Measurements from ENCODE around the gene DUSP9. TPM values are rescaled to one million over a fixed set of nuclear protein-coding genes. Genes with fewer than 3 reads are reported as not detected.
"Not testable (repeated sequence)": the region's sequence is repeated elsewhere in the genome, so short reads cannot be mapped to it uniquely, and the experiment has no call there.

Gene DUSP9
- total RNA-seq, 4 donors from 2014 or later: not detected

DNA sequence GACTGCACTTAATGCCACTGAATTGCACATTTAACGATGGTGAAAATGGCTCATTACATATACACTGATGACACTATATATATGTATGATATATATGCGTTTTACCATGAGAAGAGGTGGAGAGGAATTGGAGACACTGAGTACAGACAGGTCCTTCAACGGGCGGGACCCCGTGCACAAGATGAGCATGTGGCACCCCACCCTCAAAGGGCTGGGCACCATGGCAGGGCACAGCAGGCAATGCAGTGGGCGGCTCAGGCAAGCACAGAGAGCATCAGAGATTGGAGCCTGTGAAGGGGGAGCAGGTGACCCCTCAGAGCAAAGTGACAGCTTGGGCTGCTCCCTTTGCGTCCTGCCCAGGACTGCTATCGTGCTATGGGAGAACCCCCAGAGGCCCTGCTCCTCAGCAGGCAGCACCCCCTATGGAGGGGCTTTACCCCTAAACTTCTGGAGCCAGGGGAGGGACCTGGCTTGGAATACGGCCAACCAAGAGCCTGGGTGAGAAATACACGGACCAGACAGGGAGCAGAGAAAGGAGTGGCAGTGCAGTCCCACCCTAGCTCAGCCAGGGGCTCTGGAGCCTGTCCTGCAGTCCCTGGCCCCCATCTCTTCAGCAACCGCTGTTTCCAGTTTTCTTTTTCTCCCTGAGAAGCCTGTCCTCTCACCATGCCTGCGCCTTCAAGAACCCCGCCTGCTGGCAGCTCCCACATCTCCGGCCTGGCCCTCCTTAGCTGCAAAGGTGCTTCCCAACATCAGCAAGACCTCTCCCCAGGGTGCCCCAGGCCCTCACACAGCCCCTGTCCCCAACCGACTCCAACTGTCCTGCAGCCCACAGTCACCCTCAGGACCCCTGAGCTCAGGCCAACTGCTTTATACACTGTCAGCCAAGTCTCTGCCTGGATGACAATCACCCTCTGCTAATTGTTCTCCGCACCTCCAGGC, 51.2 kb downstream of the DUSP9 start:
- H3K27ac ChIP-seq: no peak overlapping the region
- H3K36me3 ChIP-seq: peaks cover 0 to 12% of the 10 kb centered on the region in 2 donors
- no peaks in the 10 kb centered on the region for H3K9me3 ChIP-seq
- no peak for DNase-seq
- WGBS, 2 donors: 89 to 97% methylated on average over 7 to 8 of the region's 16 CpGs
- H3K27me3 ChIP-seq: no peaks in the 10 kb centered on the region
- intact Hi-C loops (cut with DNase I): no loop called here
- H3K4me3 ChIP-seq (replicated peaks in 1 of 3): no peak overlapping the region
- TF ChIP-seq CTCF (IDR thresholded peaks at IDR 0.05): no peak
- TF ChIP-seq POLR2A (IDR thresholded peaks at IDR 0.05): no peak
- H3K4me1 ChIP-seq: no peaks in the 10 kb centered on the region

DNA sequence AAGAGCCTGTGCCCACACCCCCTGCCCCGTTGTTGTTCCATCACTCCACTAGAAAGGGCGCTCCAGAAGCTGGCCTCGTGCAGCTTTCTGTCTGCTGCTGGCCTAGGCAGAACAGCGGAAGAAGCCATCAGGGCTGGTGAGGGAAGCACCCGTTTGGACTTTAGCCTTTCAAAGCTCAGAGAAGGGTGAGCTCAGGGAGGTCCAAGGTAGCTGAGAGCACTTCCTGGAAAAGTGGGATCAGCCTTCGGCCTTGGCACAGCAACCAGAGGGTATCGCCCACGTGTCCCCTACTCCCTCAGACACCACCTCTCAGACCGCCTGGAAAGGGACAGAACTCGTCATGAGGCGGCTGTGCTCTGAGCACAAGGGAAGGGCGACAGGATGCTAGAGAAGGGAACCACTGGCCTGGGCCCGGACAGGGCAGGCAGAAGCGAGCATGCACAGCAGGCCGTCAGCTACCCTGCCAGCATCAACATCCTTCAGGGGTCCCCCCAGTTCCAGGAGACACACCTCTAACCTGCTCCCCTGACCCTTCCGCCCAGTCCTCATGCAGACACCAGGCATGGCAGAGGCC, 52.3 kb downstream of the DUSP9 start:
- H3K36me3 ChIP-seq: peaks cover 0 to 12% of the 10 kb centered on the region in 2 donors
- DNase-seq; H3K4me3 ChIP-seq (replicated peaks in 1 of 3); intact Hi-C loops (cut with DNase I); H3K4me1 ChIP-seq; H3K27ac ChIP-seq; H3K9me3 ChIP-seq; H3K27me3 ChIP-seq: not testable (repeated sequence)
- WGBS, 2 donors: 92 to 93% methylated on average over 3 to 12 of the region's 16 CpGs

DNA sequence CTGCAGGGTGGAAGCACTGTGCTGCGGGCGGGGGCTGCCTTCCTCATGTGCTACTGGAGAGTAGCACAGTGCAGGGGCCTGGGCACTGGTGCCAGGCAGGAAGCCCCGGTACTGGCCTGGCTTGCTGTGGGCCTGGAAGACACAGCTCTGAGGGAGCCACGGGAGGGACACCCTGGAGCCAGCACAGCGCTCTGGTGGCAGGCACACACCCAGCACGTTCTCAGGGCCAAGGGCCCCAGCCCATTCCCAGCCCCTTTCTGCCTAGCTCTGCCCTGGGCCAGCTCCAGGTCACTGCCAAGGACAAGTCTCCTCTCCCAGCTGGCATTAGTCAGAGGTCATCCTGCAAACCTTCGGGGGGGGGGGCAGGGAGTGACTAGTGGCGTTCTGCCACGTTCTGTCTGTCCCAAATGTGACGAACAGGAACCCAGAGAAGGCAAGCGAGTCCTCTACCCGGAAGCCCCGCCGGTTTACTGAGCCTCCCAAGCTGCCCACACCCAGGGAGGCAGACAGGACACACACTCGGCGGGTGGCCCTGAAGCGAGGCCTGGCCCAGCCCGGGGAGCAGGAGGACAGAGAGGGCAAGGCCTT, 52.9 kb downstream of the DUSP9 start:
- H3K4me3 ChIP-seq (replicated peaks in 1 of 3); DNase-seq; H3K27ac ChIP-seq; intact Hi-C loops (cut with DNase I); H3K9me3 ChIP-seq; H3K27me3 ChIP-seq: not testable (repeated sequence)
- peaks cover 0 to 12% of the 10 kb centered on the region in 2 donors for H3K36me3 ChIP-seq
- no CpG with 5 or more reads among the region's 18 CpGs for WGBS, 2 donors
- H3K4me1 ChIP-seq: peaks cover 3 to 13% of the 10 kb centered on the region in 2 donors

DNA sequence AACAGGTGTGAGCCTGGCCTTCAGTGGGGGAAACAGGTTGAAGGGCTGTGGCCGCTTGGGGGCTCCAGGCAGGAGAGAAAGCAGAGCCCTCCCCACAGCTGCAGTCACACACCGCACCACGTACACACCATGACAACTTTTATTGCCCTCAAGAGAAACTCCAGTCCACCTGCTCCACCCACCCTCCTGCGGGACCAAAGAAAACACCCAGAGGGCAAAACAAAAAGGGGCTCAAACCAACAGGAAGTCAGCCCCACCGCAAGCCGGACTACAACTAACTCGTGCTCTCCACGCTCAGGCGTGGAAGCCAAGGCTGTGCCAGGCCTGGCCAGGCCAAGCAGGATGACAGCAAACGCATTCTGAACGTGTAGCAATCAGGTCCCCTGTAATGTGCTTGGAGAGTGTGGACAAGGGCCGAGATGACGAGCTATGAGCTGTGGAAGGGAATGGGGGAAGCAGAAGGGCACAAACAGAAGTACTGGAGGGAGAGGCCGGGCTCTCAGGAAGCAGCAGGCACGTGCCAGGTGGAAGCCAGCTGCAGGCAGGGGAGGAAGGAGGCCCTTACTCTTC, 53.5 kb downstream of the DUSP9 start:
- DNase-seq: no peak
- H3K9me3 ChIP-seq: no peaks in the 10 kb centered on the region
- peaks cover 0 to 12% of the 10 kb centered on the region in 2 donors for H3K36me3 ChIP-seq
- TF ChIP-seq CTCF (IDR thresholded peaks at IDR 0.05) (no peak), POLR2A (IDR thresholded peaks at IDR 0.05) (no peak)
- H3K4me1 ChIP-seq: peaks cover 3 to 16% of the 10 kb centered on the region in 2 donors
- intact Hi-C loops (cut with DNase I): no loop called here
- H3K27ac ChIP-seq: no peak overlapping the region
- 81 to 92% methylated on average over 9 to 12 of the region's 15 CpGs for WGBS, 2 donors
- H3K4me3 ChIP-seq (replicated peaks in 1 of 3): no peak overlapping the region
- no peaks in the 10 kb centered on the region for H3K27me3 ChIP-seq

Small RNA genes lying within 50 kb of the gene (small RNA-seq; reads per million reads assigned to genes)
- gene RN7SL687P: not detected

Other genes with a start within 250 kb of the DUSP9 start
- gene PNMA6E, start 245.9 kb upstream of the DUSP9 start, total RNA-seq: not detected
- 1 to 10 TPM; 1.1 to 1.8 (median 1.4) TPM for gene ZFP92, start 235.7 kb upstream of the DUSP9 start, total RNA-seq
- 1 to 10 TPM in 2 of 4 donors, under 1 TPM in 1, not detected in 1; 0.40 to 8.9 (median 3.2) TPM for gene TREX2, start 201.1 kb upstream of the DUSP9 start, total RNA-seq
- 10 to 100 TPM; 20.7 to 46.8 (median 27.7) TPM for gene HAUS7, start 176.6 kb upstream of the DUSP9 start, total RNA-seq
- 10 to 100 TPM; 51.0 to 84.0 (median 68.6) TPM for gene BGN, start 152.2 kb upstream of the DUSP9 start, total RNA-seq
- gene ATP2B3, start 129.6 kb upstream of the DUSP9 start, total RNA-seq: not detected
- 10 to 100 TPM; 22.0 to 43.3 (median 33.0) TPM for gene CCNQ, start 48.1 kb upstream of the DUSP9 start, total RNA-seq
- gene PNCK, start 26.6 kb downstream of the DUSP9 start, total RNA-seq: under 1 TPM in 1 of 4 donors, not detected in 3; 0.83 TPM
- 1 to 10 TPM; 4.0 to 8.0 (median 6.1) TPM for gene SLC6A8, start 40.7 kb downstream of the DUSP9 start, total RNA-seq
- gene BCAP31, start 77.2 kb downstream of the DUSP9 start, total RNA-seq: 100 to 1,000 TPM; 170 to 228 (median 185) TPM
- gene ABCD1, start 77.7 kb downstream of the DUSP9 start, total RNA-seq: 10 to 100 TPM in 1 of 4 donors, 1 to 10 TPM in 3; 7.0 to 11.8 (median 8.9) TPM
- gene PLXNB3, start 117.0 kb downstream of the DUSP9 start, total RNA-seq: 1 to 10 TPM in 3 of 4 donors, under 1 TPM in 1; 0.67 to 2.0 (median 1.1) TPM
- under 1 TPM in 1 of 4 donors, not detected in 3; 0.22 TPM for gene SRPK3, start 133.8 kb downstream of the DUSP9 start, total RNA-seq
- gene IDH3G, start 147.2 kb downstream of the DUSP9 start, total RNA-seq: 100 to 1,000 TPM in 3 of 4 donors, 10 to 100 TPM in 1; 77.7 to 148 (median 115) TPM
- 100 to 1,000 TPM; 177 to 359 (median 279) TPM for gene SSR4, start 147.5 kb downstream of the DUSP9 start, total RNA-seq
- gene PDZD4, start 183.3 kb downstream of the DUSP9 start, total RNA-seq: 1 to 10 TPM; 3.2 to 7.0 (median 4.5) TPM
- 1 to 10 TPM in 1 of 4 donors, under 1 TPM in 3; 0.45 to 2.2 (median 0.75) TPM for gene L1CAM, start 239.0 kb downstream of the DUSP9 start, total RNA-seq

Data from thyroid gland (tissue), 4 donors.